GM11168 (cell line): ENCODE measurements around the gene SGSM2.

Experiments used
- in situ Hi-C: fragments of 300-500 bp; cut with MboI; formaldehyde crosslinking; loops from one replicate; pipeline ENCODE4 v1.12.0; 2022; ENCODE audit warnings: low sequenced_read_pairs; ENCODE audit not compliant: unreplicated experiment

The SGSM2 gene

DNA sequence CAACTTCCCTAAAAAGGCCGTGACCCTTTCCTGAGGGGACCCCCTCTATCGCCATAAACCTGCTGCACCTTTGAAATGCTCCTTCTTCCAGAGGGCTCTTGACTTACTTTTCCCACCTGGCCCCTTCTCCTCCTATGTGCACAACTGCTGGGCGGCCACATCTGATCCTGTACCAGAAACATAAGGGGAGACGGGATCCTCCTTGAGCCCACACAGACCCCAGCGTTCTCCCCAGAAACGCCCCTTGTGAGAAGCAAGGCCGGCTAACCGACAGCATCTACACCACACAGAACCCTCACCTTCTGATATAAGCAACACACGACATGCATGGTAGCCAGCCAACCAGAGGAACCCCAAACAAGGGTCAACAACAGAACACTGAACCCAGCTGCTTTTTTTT, 77.8 kb downstream of the SGSM2 start:
- in situ Hi-C loops, result no loop called here

DNA sequence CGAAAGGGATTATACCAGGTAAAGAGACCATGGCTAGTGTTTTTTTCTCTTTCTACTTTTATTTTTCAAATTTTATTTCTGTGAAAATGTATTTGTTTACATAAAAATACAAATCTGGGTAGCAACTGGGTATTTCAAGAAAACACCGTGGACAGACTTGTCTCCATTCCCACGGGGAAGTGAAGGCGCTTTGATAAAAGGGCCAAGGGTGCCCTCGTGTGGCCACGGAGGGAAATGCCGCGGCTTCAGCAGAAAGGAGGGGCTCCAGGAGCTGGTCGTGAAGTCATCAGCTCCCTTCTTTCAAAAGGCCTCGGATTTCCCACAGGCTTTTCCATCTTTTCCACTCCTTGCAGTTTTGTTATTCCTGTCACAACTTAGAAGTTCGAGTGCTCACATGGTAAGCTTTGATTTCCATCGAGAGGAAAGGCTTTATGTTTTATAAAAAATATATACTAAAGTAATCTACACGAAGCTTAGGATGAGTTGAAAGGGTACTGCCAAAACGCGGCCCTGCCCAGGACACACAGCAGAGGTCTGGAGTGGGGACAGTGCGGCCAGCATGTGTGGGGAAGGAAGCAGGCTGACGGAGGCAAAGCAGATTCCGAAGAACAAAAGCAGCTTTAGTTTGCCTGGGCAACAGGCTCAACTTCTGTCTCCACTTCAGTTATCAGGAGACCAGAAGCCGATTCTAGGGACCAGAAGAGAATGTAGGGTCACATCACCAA, 78.9 kb downstream of the SGSM2 start:
- in situ Hi-C loops, result no loop called here

DNA sequence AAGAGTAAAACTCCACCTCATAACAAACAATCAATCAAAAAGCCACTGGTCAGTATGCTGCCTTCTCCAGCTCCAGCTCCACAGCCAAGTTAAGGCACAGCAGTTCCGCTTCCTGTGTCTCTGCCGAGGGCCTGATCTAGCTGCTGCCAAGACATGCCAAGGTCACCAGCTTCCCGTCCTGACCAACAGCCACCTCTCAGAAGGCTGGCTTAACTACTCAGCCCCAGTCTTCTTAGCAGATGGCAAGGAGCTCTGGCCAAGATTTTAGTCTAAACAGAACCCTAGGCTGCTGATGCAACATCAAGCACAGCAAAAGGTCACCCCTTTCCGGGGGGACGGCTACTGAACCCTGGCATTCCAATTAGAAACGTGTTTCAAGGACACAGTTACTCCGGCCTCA, 81.3 kb downstream of the SGSM2 start:
- in situ Hi-C loops, result no loop called here

- in situ Hi-C loops, result no loop called here
Measured at GRCh38 chr17:2419486-2419885, 82.2 kb downstream of the SGSM2 start.

DNA sequence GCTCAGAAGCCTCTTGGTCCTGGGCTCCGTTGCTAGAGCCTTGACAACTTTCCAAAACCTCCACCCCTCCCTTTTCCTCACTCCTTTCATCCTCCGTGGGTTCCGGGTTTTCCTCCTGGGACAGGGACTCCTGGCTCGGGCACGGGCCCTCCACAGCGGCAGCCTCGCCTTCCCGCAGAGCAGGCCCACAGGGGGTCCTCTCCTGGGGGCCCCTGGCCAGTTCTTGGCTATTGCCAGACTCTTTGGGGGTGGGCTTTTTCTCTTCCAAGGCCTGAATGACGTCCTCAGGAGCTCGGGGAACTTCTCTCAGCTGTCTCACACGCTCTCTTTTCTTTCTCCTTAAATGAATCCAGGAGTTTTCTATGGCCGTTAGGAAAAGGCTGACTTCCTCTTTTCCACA, 82.9 kb downstream of the SGSM2 start:
- in situ Hi-C loops, result no loop called here

- in situ Hi-C loops, result no loop called here
Measured at GRCh38 chr17:2421315-2422147, 84.2 kb downstream of the SGSM2 start.

- in situ Hi-C loops, result no loop called here
Measured at GRCh38 chr17:2423271-2423670, 86.0 kb downstream of the SGSM2 start.

DNA sequence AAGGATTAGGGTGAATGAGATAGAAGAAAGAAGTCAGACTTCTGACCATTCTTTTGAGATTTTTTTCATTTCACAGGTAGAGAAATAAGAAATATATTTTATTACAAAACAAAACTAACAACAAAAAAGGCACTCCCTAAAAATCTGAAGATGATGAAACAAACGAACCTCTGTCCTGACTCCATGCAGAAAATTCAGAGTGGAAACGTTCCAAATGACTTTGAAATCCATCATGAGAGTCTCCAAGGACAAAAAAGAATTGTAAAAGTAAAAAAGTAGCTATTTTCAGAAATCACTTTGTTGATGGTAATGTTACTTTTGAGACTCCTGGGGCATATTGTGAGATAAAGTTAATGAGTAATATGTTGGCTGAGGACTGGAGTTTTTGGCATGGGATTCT, 89.9 kb downstream of the SGSM2 start:
- in situ Hi-C loops, result no loop called here

- in situ Hi-C loops, result no loop called here
Measured at GRCh38 chr17:2427910-2428309, 90.6 kb downstream of the SGSM2 start.
